HPDE6-E6E7 (cell line): ENCODE data around the gene CNTNAP4.

ENCODE experiments used
- DNase-seq: peaks from one replicate; pipeline ENCODE4 v3.0.0; 2011; ENCODE audit warnings: missing footprints; ENCODE audit errors: extremely low spot score

The CNTNAP4 gene

DNA sequence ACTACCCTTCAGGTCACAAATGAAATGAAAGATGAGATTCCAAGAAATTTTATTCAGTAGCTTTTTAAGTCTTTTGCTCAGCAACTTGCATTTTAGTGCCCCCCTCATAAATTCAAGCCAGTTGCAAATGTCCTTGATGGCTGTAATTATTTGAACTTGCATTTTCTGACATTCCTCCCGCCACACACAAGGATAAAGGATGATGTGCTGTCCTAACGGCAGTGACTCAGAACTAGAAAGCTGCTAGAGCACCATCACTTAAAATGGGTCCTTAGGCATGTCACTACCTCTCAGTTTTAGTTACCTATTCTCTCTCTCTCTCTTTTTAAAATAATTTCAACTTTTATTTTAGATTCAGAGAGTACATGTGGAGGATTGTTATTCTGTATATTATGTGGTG is 306.7 kb downstream of the CNTNAP4 start:
- no peak for DNase-seq

- no peak for DNase-seq
Observed at GRCh38 chr16:76598498-76598897, 321.3 kb downstream of the CNTNAP4 start.

GRCh38 chr16:76607317-76607716 is 330.1 kb downstream of the CNTNAP4 start:
- DNase-seq = no peak
